ENCODE results near the gene UNC5A. TPM values are rescaled to one million over a fixed set of nuclear protein-coding genes. Genes with fewer than 3 reads are reported as not detected.

Gene UNC5A
- total RNA-seq, 1 donor from 2014 or later = not detected

DNA sequence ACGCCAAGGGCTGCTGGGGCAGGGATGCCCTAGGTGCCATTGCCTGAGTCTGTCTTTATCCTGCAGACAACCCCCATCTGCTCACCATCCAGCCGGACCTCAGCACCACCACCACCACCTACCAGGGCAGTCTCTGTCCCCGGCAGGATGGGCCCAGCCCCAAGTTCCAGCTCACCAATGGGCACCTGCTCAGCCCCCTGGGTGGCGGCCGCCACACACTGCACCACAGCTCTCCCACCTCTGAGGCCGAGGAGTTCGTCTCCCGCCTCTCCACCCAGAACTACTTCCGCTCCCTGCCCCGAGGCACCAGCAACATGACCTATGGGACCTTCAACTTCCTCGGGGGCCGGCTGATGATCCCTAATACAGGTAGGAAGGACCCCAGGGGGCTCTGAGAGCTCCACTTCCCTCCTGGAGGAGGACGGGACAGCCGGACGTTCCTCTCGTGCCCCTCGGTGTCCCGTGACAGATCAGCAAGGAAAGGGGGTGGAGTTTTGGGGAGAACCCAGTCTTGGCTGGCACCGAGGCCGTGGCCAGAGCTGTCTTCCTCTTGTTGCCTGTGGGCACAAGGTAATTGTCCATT lies 63.9 kb downstream of the UNC5A start:
- no peak overlapping the region for H3K4me3 Mint-ChIP-seq (ENCODE audit: unreplicated experiment)
- DNase-seq (ENCODE audit: extremely low spot score, unreplicated experiment) = no peak
- no peaks in the 10 kb centered on the region for H3K4me1 Mint-ChIP-seq (ENCODE audit: unreplicated experiment)
- no peak overlapping the region for H3K27ac Mint-ChIP-seq (ENCODE audit: unreplicated experiment)
- no peaks in the 10 kb centered on the region for H3K36me3 Mint-ChIP-seq (ENCODE audit: unreplicated experiment)
- no peaks in the 10 kb centered on the region for H3K9me3 Mint-ChIP-seq (ENCODE audit: unreplicated experiment)
- H3K27me3 Mint-ChIP-seq (ENCODE audit: unreplicated experiment) = peaks cover 24% of the 10 kb centered on the region
- TF ChIP-seq, protein P1, sequence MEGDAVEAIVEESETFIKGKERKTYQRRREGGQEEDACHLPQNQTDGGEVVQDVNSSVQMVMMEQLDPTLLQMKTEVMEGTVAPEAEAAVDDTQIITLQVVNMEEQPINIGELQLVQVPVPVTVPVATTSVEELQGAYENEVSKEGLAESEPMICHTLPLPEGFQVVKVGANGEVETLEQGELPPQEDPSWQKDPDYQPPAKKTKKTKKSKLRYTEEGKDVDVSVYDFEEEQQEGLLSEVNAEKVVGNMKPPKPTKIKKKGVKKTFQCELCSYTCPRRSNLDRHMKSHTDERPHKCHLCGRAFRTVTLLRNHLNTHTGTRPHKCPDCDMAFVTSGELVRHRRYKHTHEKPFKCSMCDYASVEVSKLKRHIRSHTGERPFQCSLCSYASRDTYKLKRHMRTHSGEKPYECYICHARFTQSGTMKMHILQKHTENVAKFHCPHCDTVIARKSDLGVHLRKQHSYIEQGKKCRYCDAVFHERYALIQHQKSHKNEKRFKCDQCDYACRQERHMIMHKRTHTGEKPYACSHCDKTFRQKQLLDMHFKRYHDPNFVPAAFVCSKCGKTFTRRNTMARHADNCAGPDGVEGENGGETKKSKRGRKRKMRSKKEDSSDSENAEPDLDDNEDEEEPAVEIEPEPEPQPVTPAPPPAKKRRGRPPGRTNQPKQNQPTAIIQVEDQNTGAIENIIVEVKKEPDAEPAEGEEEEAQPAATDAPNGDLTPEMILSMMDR (IDR thresholded peaks at IDR 0.05) = no peak

DNA sequence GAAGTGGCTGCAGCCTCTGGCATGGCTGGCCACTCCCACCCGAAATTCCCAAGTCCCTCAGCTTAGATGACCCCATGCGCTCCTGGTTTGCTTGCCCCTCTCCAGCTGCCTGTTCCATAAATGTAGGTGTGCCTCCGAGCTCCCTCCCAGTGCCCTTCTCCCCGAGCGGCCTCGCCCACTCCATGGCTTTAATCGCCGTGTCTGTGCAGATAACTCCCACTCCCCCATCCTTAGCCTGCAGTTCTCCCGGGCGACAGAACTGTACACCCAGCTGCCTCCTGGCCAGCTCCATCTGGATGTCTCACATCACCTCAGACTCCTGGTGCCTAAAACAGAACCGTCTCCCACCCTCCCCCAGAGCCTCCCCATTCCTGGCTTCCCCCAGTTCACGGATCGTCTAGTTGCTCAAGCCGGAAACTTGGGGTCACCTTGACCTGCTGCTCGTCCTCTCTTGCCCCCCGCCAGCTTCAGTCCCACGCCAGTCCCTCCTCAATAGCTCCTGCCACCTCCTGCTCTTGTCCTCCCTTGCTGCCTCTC lies 64.7 kb downstream of the UNC5A start:
- H3K36me3 Mint-ChIP-seq (ENCODE audit: unreplicated experiment) = no peaks in the 10 kb centered on the region
- no peak for DNase-seq (ENCODE audit: extremely low spot score, unreplicated experiment)

DNA sequence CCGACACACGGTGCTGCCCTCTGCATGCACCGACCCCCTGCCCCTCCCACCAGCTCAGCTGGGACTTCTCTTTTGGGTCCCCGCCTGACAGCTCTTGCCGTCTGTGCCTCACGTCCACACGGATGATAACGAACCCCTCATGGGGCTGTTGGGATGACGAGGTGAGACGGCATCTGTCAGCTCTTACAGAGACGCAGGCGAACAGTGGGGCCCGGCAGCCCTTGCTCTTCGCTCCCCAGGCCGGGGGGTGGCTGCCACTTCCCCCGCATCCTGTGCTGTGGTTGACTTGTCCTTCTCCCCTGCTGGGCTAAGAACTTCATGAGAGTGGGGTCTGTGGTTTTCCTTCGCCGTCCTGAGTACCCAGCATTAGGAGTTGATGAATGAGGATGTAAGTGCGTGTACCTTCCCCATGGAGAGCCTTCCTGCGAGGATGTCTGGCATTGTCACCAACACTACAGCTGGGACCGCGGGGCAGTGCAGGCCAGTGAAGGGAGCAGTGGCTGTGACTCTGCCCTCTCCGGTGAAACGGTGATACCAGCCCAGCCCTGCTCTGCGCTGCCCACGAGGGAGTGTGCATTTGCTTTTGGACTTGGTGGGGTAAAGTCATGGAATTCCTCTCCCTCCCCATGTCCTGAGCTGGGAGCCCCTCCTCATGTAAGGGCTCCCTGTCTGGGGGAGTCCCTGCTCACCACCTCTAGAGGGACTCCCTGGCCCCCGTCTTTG lies 65.6 kb downstream of the UNC5A start:
- DNase-seq (ENCODE audit: extremely low spot score, unreplicated experiment) = no peak
- no peak overlapping the region for H3K27ac Mint-ChIP-seq (ENCODE audit: unreplicated experiment)
- H3K4me1 Mint-ChIP-seq (ENCODE audit: unreplicated experiment) = no peaks in the 10 kb centered on the region
- H3K27me3 Mint-ChIP-seq (ENCODE audit: unreplicated experiment) = peaks cover 24% of the 10 kb centered on the region
- H3K36me3 Mint-ChIP-seq (ENCODE audit: unreplicated experiment) = no peaks in the 10 kb centered on the region
- H3K4me3 Mint-ChIP-seq (ENCODE audit: unreplicated experiment) = no peak overlapping the region
- TF ChIP-seq, protein P1 (IDR thresholded peaks at IDR 0.05) = no peak
- H3K9me3 Mint-ChIP-seq (ENCODE audit: unreplicated experiment) = no peaks in the 10 kb centered on the region

More for the DNA sequence above, 64.7 kb downstream of the UNC5A start:
- no peak overlapping the region for H3K27ac Mint-ChIP-seq (ENCODE audit: unreplicated experiment)
- no peaks in the 10 kb centered on the region for H3K4me1 Mint-ChIP-seq (ENCODE audit: unreplicated experiment)
- TF ChIP-seq, protein P1 (IDR thresholded peaks at IDR 0.05) = no peak
- H3K9me3 Mint-ChIP-seq (ENCODE audit: unreplicated experiment) = no peaks in the 10 kb centered on the region
- no peak overlapping the region for H3K4me3 Mint-ChIP-seq (ENCODE audit: unreplicated experiment)
- H3K27me3 Mint-ChIP-seq (ENCODE audit: unreplicated experiment) = peaks cover 24% of the 10 kb centered on the region

DNA sequence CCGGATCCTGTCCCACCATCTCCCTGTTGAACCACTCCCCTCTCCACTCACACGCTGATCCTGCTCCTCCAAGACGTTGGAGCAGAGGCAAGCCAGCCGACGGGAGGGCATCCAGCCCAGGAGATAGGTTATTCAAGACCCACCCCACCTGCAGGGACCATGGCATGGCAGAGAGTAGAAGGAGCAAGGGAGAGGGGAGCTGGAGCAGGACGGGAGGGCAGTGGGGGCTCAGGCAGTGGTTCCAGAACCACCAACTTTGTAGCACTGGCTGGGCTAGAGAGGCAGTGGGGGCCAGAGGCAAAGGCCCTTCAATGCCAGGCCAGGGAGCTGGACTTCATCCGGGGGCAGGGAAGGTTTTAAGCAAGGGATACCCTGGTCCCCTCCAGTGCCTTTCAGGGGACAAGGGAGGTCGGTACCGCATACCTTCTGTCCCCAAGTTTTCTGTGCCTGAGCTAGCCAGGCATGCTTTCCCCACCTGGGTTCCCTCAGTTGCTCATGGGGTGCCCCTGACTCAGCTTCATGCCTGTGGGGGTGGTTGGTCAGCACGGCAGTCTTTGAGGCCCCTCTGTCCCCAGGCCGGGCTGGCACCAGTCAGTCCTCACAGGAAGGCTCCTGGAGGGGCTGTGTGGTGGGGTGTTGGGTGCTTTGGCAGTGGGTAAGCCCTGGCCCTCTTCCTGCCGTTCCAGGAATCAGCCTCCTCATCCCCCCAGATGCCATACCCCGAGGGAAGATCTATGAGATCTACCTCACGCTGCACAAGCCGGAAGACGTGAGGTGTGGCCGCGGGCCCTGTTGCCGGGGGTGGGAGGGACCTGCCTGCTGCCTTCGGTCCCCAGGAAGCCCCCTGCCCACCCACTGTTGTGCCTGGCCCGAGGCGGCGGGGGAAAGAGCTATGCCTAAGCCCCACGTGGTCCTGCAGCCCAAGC lies 66.4 kb downstream of the UNC5A start:
- Mint-ChIP-seq H3K4me3 (ENCODE audit: unreplicated experiment) (no peak overlapping the region), H3K9me3 (ENCODE audit: unreplicated experiment) (no peaks in the 10 kb centered on the region), H3K27ac (ENCODE audit: unreplicated experiment) (no peak overlapping the region), H3K36me3 (ENCODE audit: unreplicated experiment) (no peaks in the 10 kb centered on the region), H3K4me1 (ENCODE audit: unreplicated experiment) (no peaks in the 10 kb centered on the region), H3K27me3 (ENCODE audit: unreplicated experiment) (peaks cover 24% of the 10 kb centered on the region)
- no peak for DNase-seq (ENCODE audit: extremely low spot score, unreplicated experiment)
- TF ChIP-seq, protein P1 (IDR thresholded peaks at IDR 0.05) = no peak

Measured in osteocyte (in vitro differentiated cells).